HG03095 (cell line): Measurements from ENCODE around the gene CEP112.

ENCODE experiments used
- ATAC-seq: cut with Tn5 transposase; IDR thresholded peaks from one replicate; pipeline ENCODE4 v1.9.1; 2021; ENCODE audit warnings: moderate library complexity; ENCODE audit not compliant: unreplicated experiment

The CEP112 gene

DNA sequence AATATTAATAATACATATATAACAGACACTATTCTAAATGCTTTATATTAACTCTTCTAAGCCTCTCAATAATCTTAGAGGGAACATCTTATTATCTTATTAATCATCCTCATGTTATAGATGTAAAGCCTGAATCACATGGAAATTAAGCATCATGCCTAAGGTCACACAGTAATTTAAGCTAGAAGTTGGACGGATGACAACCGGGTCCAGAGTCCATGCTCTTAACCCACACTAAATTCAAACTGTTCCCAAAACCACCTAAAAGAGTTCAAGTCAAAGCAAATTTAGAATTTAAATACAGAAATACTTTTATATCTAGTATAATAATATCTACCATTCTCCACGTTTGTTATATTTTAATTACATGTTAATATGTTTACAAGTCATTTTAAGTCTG lies 193.3 kb downstream of the CEP112 start:
- ATAC-seq, result no peak

DNA sequence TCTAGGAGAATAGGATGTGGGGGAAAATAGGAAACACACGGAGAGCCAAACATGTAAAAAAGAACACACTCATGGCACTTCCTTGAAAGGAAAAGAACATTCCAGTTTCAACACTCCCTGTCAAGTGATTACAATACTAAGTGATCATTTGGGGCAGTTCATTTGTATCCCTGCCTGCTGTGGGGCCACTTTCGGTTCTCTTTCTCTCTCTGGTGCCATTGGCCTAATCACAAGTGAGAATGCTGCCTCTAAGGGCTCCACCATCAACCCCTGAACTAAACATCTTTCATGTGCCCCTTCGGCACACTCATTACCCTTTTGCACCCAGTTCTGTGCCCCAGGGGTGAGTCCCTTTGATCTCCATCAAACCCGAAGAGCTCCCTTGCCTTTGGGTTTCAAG lies 197.3 kb downstream of the CEP112 start:
- ATAC-seq, result no peak

DNA sequence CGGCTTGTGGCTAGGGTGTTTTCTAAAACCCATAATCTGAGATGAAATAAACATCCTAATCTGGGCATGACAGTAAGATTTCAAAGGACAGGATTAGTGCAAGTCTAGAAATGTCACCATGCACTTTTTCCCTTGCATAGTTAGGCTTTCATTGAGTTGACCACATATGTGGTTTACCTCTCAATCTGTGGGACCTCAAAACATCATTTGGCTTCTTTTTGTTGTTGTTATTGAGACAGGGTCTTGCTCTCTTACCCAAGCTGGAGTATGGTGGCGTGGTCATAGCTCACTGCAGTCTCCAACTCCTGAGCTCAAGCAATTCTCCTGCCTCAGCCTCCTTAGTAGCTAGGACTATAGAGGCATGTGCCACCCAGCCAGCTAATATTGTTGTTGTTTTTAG lies 197.8 kb downstream of the CEP112 start:
- no peak for ATAC-seq

DNA sequence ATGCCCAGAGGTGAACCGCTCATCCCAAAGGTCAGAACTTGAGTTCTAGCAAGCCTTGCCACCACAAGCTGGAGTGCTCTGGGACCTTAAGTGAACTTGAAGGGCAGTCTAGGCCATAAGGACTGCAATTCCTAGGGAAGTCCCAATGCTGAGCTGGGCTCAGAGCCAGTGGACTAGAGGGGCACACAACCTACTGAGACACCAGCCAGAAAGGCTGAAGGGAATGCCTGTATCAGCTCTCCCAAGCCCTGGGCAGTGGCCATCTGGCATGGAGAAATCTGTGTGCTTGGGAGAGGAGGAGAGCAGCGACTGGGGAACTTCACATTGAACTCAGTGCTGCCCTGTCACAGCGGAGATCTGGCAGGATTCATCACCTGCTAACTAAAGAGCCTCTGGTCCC lies 201.3 kb downstream of the CEP112 start:
- ATAC-seq, result no peak

DNA sequence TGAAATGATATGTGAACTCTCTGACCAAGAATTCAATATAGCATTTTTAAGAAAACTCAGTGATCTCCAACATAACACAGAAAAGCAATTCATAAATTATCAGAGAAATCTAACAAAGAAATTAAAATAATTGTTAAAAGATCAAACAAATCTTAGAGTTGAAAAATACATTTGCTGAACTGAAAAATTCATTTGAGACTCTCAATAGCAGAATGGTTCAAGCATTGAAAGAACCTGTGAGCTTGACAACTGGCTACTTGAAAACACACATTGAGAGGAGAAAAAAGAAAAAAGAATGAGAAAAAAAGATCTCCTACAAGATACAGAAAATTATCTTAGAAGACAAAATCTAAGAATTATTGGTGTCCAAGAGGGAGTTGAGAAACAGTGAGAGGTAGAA lies 203.5 kb downstream of the CEP112 start:
- no peak for ATAC-seq

DNA sequence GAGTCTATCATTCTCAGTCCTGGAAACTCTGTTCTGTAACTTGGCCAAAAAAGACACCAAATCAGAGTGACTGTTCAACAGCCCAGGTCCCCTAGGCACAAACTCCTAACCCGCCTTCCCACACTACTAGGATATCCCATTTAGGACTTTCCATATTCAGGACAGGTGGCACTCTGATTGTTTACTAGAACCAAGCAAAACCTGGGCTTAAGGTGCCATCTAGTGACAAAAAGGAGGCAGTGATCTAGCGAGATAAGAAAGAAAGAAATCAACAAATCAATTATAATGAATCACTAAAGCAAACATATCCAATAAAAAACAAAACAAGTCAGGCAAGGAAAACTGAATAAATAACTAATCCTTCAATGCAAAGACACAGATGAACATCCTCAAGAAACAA lies 203.9 kb downstream of the CEP112 start:
- ATAC-seq, result no peak

DNA sequence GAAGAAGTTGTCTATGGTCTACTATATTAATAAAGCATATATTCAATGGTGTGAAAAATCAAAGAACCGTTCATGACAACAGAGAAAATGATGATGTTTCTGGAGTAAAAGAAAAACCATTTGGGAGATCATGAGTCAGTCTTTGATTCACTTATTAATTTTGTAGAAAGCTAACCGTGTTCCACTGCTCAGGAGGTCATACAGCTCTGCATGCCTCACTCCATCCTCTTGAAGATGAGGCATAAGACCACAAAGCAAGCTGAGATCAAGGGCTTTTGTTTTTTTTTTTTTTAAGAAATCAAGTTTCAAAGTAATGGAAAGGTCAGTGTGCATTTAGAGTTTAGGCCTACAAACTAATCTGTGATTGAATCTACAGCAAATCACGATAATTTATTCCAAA lies 206.4 kb downstream of the CEP112 start:
- ATAC-seq, result no peak

DNA sequence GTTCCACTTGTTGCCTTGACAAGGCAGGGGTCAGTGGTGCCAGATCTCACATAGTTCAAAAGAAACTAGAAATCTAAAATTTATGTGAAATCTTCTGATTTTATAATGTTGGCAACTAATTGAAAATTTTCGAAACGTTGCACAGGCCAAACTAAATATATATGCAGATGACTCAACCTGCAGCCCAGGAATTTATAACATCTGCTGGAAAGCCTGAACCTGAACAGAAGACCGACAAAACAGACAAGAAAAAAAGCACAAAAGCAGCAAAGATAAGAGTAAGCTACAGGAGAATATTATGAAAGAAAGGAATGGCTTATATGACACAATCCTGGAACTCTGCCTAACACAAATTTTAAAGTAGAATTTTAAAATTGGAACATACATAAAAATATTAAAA lies 207.6 kb downstream of the CEP112 start:
- ATAC-seq, result no peak

DNA sequence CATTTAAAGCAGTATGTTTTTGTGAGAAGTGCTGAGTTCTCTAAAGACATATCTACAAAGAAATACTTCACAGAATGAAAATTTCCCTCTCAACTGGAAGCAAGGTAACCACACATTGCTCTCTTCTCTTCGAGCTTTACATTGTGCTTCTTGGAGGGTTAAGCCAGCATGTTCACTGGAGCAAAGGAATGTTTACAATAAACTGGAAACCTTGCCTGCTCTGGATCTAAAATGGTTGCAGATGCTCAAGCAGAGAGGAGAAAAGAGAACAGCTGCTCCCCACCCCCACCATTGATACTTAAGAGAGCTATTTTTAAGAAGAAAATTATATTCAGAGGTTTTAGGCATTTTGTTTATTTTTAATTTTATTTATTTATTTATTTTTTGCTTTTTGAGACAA lies 213.1 kb downstream of the CEP112 start:
- ATAC-seq, result no peak

DNA sequence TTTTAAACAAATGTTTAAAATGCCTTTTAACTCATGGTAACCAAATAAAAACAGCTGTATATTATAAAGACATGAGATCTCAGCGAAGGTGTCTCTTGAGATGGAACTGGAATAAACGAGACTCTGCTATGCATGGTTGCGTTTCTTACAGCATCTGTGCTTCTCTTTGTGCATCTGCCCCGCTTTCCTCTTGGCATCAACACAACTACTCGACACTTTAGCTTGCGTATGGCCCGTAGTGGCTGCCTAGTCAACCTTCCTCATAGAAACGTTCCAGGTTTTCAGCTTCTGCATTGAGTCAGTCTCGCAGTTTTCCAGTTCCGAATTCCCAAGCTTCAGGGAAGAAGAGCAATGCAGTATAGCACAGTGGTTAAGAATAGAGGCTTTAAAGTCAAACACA lies 214.9 kb downstream of the CEP112 start:
- ATAC-seq, result no peak

DNA sequence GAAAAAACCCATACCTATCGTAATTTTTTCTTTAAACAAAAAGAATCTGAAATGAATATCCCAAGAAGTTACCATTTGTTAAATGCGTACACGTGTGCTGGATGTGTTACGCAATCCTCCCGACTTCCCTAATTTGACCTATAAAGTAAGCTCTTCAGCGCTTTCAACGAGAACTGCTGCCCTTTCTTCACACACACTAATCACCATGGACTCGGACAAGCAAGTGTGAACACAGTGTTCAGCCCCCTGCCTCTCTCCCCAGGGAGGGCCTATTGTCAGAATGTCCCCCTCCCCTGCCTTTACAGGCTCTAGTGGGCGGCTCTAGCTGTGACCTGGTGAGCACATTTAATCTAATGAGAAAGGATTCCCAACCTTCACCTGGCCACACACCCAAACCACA lies 216.1 kb downstream of the CEP112 start:
- no peak for ATAC-seq

DNA sequence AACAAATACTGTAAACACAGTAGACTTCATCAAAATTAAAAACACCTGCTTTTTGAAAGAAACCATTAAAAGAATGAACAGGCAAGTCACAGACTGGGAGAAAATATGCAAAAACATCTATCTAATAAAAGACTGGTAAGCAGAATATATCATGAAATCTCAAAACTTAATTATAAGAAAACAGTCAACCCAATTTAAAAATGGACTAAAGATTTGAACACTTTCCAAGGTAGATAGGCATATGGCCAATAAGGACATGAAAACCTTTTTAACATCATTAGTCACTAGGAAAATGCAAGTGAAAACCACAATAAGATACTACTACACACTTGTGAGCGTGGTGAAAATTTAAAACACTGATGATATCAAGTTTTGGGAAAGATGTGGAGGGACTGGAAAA lies 218.7 kb downstream of the CEP112 start:
- no peak for ATAC-seq

DNA sequence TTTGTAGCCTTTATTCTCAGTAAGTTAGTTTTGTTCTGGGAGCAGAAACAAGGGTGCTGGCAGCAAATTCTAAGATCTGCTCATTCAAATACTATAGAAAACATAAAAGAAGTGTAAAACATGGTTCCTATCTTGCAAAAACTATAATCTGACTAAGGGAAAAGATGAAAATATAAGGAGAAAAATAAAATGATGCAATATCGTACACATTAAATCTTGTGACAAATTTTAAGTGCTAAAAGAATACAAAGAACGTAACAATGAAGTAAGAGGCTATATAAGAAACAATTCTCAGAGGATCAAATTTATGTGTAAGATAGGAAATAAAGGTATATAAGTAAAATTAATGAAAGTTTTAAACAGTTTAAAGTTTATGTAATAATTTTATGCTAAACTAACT lies 224.6 kb downstream of the CEP112 start:
- no peak for ATAC-seq

DNA sequence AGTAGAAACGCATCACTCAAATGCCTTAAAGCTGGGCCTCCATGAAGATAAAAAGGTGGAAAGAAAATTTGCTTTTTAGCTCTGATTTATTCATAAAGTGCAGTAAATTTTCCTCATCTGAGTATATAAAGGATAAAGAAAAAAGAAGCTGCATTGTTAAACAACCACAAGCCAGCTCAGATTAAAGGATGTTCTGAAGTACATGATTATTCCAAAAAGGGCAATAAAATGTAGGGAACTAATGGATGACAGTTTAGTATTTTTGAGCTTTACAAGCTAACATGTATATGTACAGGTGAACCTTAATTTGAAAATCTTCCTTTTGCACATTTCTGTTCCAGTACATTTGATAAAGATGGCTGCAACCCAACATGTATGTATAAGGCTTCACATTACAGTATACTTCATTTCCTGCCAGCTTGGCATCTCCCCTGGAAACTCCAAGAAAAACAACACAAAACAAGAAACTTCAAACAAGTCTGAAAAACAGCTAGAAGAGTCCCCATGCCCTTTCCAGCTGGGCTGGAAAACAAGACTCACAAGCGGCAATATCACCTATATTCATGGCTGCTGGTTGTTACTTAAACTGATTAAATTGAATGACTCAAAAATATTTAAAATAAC lies 225.7 kb downstream of the CEP112 start:
- no peak for ATAC-seq

DNA sequence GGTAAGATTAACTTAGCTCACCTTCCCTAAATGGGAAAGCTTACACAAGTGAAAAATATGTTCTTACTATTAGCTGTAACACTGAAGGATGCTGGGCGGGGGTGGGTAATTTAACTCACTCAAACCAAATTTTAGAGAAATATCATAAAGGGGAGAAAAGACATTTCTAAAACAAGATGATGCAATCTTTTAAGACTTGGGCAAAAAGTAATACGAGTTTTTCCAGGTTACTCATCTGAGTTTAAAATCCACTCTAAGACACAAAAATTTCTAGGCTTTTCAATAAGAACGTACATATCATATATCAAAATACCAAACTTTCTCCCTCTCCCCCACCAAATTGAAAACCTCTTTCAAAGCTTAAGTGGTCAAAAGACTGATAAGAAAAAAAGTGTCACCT lies 228.8 kb downstream of the CEP112 start:
- ATAC-seq, result no peak

DNA sequence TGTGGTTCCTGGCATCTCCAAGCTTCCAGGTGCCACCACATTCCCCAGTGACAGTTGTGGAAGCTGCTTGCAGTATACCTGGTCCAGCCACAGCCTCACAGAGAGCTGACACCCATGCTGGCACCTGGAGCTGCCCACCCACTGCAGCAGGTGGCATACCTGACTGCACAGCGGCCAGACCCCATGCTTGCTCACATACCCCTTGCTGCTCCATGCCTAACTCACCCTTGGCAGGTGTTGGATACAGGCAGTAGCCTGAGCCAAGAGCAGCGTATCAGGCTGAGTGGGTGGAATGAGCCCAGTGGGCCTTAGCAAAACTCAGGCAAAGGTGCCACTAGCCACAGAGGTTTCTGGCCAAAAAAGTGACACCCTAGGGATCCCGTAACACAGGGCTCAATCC lies 232.3 kb downstream of the CEP112 start:
- ATAC-seq, result no peak

DNA sequence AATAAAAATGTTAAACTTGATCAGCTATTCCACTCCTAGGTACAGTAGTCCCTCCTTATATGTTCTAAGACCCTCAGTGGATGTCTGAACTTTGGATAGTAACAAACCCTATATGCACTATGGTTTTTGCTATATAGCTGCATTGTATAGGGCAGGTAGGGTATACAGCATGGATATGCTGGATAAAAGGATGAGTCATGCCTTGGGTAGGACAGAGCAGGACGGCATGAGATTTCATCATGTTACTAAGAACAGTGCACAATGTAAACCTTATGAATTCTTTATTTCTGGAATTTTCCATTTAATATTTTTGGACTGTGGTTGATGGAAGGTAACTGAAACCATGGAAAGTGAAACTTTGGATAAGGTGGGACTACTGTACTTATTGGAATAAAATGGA lies 235.1 kb downstream of the CEP112 start:
- ATAC-seq, result no peak

DNA sequence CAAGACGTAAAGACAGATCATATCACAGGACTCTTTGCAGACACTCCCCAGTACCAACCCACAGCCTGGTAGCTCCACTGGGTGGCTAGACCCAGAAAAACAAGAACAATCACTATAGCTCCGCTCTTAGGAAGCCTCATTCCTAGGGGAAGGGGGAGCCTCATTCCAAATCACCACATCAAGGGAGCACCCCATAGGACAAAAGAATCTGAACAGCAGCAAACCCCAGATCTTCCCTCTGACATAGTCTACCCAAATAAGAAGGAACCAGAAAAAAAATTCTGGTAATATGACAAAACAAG lies 237.8 kb downstream of the CEP112 start:
- no peak for ATAC-seq

DNA sequence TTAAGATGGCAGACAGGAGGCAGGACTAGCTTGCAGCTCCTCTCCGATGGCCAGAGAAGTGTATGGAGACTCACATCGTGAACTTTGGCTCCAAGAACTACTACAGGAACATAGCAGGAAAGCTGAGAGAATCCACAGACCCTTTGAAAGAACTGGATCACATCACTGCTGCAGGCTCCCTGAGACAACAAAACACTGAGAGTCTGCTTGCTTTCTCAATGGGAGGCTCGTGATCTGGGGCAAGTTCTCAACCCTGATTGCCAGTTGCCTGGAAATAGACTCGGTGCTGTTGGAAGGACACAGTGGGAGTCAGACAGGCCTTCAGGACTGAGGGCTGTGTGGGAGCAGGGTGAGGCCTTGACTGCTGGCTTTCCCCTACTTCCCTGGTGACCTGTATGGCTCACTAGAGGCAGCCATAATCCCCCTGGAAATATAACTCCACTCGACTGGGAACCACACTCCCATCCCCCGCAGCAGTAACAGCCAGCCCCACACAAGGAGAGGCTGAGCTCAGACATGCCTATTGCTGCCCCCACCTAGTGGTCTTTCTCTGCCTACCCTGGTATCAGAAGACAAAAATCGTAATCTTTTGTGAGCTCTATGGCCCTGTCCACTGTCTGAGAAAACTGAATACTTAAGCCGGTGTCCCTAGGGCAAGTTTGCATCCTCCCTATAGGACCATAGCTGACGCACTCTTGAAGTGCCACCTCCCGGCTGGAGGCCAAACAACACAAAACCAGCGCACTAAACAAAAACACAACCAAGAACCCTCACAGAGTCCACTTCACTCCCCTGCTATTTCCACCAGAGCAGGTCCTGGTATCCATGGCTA lies 238.4 kb downstream of the CEP112 start:
- no peak for ATAC-seq

DNA sequence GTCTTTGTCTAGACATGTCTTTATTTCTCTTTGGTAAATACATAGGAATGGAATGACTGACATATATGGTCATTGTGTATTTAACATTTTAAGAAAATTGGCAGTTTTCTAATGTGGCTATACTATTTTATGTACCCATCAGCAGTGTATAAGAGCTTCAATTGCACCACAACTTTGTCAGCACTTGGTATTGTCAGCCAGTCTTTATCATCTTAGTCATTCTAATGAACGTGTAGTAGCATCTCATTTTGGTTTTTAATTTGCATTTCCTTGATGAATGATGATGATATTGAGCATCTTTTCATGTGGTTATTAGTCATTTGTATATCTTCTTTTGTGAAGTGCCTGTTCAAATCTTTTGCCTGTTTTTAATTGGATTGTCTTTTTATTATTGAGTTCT lies 239.3 kb downstream of the CEP112 start:
- ATAC-seq, result no peak

DNA sequence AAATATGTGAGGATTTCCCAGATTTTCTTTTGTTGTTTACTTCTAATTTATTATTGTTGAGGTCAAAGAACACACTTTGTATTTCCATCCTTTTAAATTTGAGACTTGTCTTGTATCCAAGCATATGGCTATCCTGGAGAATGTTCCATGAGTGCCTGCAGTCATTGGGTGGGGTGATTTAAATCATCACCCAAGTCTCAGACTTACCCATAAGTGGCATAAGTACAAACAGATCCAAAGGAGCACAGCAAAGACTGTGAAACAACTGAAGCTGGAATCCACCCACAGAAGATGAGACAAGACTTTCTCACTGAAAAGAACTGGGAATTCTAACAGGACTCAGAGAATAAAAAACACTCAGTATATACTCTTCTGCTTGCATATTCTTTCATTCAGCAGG lies 239.9 kb downstream of the CEP112 start:
- ATAC-seq, result no peak

DNA sequence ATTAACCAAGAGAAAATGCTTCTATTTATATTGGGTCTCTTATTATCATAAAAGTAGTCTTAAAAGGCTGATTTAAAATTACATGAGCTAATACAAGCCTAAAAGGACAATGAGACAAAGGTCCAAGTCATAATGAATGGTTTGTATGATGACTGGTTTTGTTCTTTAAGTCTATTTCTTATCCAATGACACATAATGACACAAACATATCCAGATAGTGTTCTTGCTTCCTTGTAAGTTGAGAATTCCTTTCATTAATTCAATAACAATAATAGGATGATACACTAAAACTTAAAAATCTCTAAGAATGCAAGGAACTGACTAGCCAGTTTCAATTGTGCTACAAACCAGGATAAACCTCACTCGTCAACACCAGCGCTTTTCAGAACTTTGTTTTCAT lies 244.1 kb downstream of the CEP112 start:
- no peak for ATAC-seq

DNA sequence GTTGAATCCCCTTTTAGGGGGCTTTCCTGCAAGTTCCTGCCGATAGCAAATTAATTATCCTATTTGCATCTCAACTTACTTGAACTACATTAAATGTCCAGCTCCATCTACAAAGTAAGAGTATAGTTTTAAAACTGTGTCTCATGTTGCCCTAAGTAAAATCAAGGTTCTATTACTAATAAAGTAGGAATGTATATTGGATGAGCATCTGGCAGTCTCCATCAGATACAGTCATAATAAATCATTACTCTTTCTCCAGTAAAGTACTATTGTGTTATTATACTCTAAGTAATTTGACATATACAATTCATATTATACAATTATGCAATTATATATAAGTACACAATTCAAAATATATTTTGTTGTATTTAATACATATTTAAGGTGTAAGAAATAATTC lies 249.3 kb downstream of the CEP112 start:
- no peak for ATAC-seq
